H1 (cell line): Measurements from ENCODE around the gene DCXR. TPM values are rescaled to one million over a fixed set of nuclear protein-coding genes. Genes with fewer than 3 reads are reported as not detected.

Experiments used
- CTCF ChIA-PET: fragments of 300-600 bp; sonication (Branson Sonifier 250); formaldehyde crosslinking; loops from one replicate; lab custom pipeline; 2021; ENCODE audit not compliant: partially characterized antibody; lab: Charles Lee
- POLR2A ChIA-PET: fragments of 300-600 bp; sonication (Branson Sonifier 250); formaldehyde crosslinking; loops from one replicate; lab custom pipeline; 2021; ENCODE audit warnings: inconsistent platforms; ENCODE audit not compliant: partially characterized antibody; lab: Charles Lee
- DNase-seq, 2 experiments: peaks; one replicate each; pipeline versions ENCODE4 v3.0.0 to v3.0.0-alpha.2; 2010 to 2022; ENCODE audit warnings: low spot score in 2 of 2, low read depth in 1 of 2, mixed read lengths in 1 of 2
- FAIRE-seq: peaks from 2 replicates; lab custom pipeline; 2011; peaks lifted over from hg19 to GRCh38; lab: Jason Lieb, UNC
- H2AFZ ChIP-seq: 2 replicates; pipeline ENCODE4 v1.8.1; 2012; ENCODE audit warnings: low read length, inconsistent platforms
- H2AK5ac ChIP-seq: 2 replicates; pipeline ENCODE4 v1.6.1; 2013; ENCODE audit warnings: low read depth, low read length
- H2BK120ac ChIP-seq: replicated peaks from 2 replicates; pipeline ENCODE3; 2013; ENCODE audit warnings: low read depth, low read length, inconsistent platforms
- H2BK12ac ChIP-seq: 2 replicates; pipeline ENCODE4 v1.6.1; 2013; ENCODE audit warnings: low read depth, low read length
- H2BK15ac ChIP-seq: 2 replicates; pipeline ENCODE4 v1.6.1; 2013; ENCODE audit warnings: low read length
- H2BK20ac ChIP-seq: 2 replicates; pipeline ENCODE4 v1.6.1; 2013; ENCODE audit warnings: low read length
- H2BK5ac ChIP-seq: 2 replicates; pipeline ENCODE4 v1.6.1; 2013; ENCODE audit warnings: low read depth, low read length
- H3K14ac ChIP-seq: 2 replicates; pipeline ENCODE4 v1.6.1; 2013; ENCODE audit warnings: inconsistent platforms; ENCODE audit not compliant: insufficient read length
- H3K18ac ChIP-seq: 2 replicates; pipeline ENCODE4 v1.6.1; 2013; ENCODE audit warnings: low read length; ENCODE audit errors: extremely low read depth
- H3K23ac ChIP-seq: 2 replicates; pipeline ENCODE4 v1.6.1; 2013; ENCODE audit warnings: inconsistent platforms; ENCODE audit not compliant: insufficient read length
- H3K23me2 ChIP-seq: 2 replicates; pipeline ENCODE4 v1.6.1; 2013; ENCODE audit warnings: low read depth, low read length
- H3K27ac ChIP-seq: 2 replicates; pipeline ENCODE4 v1.6.1; 2011; ENCODE audit warnings: low read depth, low read length, inconsistent platforms
- H3K27me3 ChIP-seq, 4 experiments: replicated peaks in 1 of 4; 1 replicate in 1 of 4; 2 replicates in 3 of 4; pipeline versions ENCODE4 v1.6.1 to v1.8.1; 2011 to 2013; ENCODE audit warnings: low read length in 3 of 4, mild to moderate bottlenecking in 3 of 4, inconsistent platforms in 2 of 4, mixed read lengths in 2 of 4, moderate library complexity in 1 of 4; ENCODE audit not compliant: control insufficient read depth in 3 of 4, insufficient read depth in 3 of 4; ENCODE audit errors: extremely low read depth in 1 of 4
- H3K36me3 ChIP-seq, 4 experiments: 2 replicates each; pipeline versions ENCODE4 v1.6.1 to v1.8.1; 2011 to 2013; ENCODE audit warnings: mild to moderate bottlenecking in 4 of 4, low read length in 3 of 4, moderate library complexity in 2 of 4, control low read depth in 1 of 4, inconsistent platforms in 1 of 4; ENCODE audit not compliant: insufficient read depth in 4 of 4, control insufficient read depth in 2 of 4
- H3K4ac ChIP-seq: replicated peaks from 2 replicates; pipeline ENCODE3; 2013; ENCODE audit warnings: low read length, low read depth, mixed read lengths, inconsistent platforms; ENCODE audit not compliant: insufficient read length
- H3K4me1 ChIP-seq, 4 experiments: replicated peaks in 1 of 4; 1 replicate in 1 of 4; 2 replicates in 3 of 4; pipeline versions ENCODE4 v1.6.1 to v1.8.1; 2011 to 2013; ENCODE audit warnings: low read length in 3 of 4, inconsistent platforms in 2 of 4, mixed read lengths in 1 of 4; ENCODE audit not compliant: insufficient read depth in 4 of 4, control insufficient read depth in 3 of 4
- H3K4me2 ChIP-seq, 2 experiments: 2 replicates each; pipeline versions ENCODE4 v1.6.1 to v1.8.1; 2011 to 2013; ENCODE audit warnings: low read depth in 2 of 2, low read length in 2 of 2, control low read depth in 1 of 2, inconsistent platforms in 1 of 2, mild to moderate bottlenecking in 1 of 2; ENCODE audit not compliant: insufficient read depth in 1 of 2
- H3K4me3 ChIP-seq, 4 experiments: fragments of 200-600, 300-600 bp in 1 of 4; sonication (generic), shearing (Covaris generic), sonication (Bioruptor Twin) in 1 of 4; 2 replicates each; pipeline versions ENCODE4 v1.5.1 to v1.8.1; 2011 to 2016; ENCODE audit warnings: low read length in 4 of 4, low read depth in 3 of 4, control low read depth in 2 of 4, inconsistent platforms in 2 of 4, mild to moderate bottlenecking in 2 of 4, mixed read lengths in 1 of 4, moderate library complexity in 1 of 4; ENCODE audit not compliant: insufficient read depth in 2 of 4; ENCODE audit errors: extremely low read depth in 1 of 4
- H3K56ac ChIP-seq: replicated peaks from 2 replicates; pipeline ENCODE3; 2013; ENCODE audit warnings: low read depth, mild to moderate bottlenecking, mixed read lengths, low read length, inconsistent platforms; ENCODE audit not compliant: insufficient read length
- H3K79me1 ChIP-seq: 2 replicates; pipeline ENCODE4 v1.6.1; 2013; ENCODE audit warnings: low read depth, low read length, control low read depth
- H3K79me2 ChIP-seq, 2 experiments: 2 replicates each; pipeline versions ENCODE4 v1.6.1 to v1.8.1; 2012 to 2013; ENCODE audit warnings: low read length in 2 of 2, mild to moderate bottlenecking in 2 of 2, inconsistent platforms in 1 of 2; ENCODE audit not compliant: insufficient read depth in 2 of 2, control insufficient read depth in 1 of 2
- H3K9ac ChIP-seq, 4 experiments: replicated peaks in 1 of 4; 1 replicate in 1 of 4; 2 replicates in 3 of 4; pipeline versions ENCODE4 v1.6.1 to v1.8.1; 2011 to 2013; ENCODE audit warnings: low read depth in 3 of 4, low read length in 3 of 4, control low read depth in 2 of 4, mild to moderate bottlenecking in 2 of 4, moderate library complexity in 2 of 4, inconsistent platforms in 1 of 4; ENCODE audit errors: extremely low read depth in 1 of 4
- H3K9me3 ChIP-seq, 2 experiments: 2 replicates each; pipeline versions ENCODE4 v1.6.1 to v1.8.1; 2012 to 2013; ENCODE audit warnings: mild to moderate bottlenecking in 2 of 2, moderate library complexity in 2 of 2, control low read depth in 1 of 2, inconsistent platforms in 1 of 2, low read depth in 1 of 2, low read length in 1 of 2, mixed read lengths in 1 of 2; ENCODE audit not compliant: insufficient read depth in 2 of 2
- H4K20me1 ChIP-seq, 2 experiments: replicated peaks in 1 of 2; 2 replicates each; pipeline versions ENCODE3 to v1.8.1; 2011 to 2013; ENCODE audit warnings: inconsistent platforms in 2 of 2, low read length in 2 of 2, mild to moderate bottlenecking in 1 of 2; ENCODE audit not compliant: insufficient read depth in 2 of 2, control insufficient read depth in 1 of 2
- H4K5ac ChIP-seq: 2 replicates; pipeline ENCODE4 v1.6.1; 2013; ENCODE audit warnings: low read length, low read depth, mixed read lengths, inconsistent platforms; ENCODE audit not compliant: insufficient read length
- H4K8ac ChIP-seq: 2 replicates; pipeline ENCODE4 v1.8.0; 2013; ENCODE audit warnings: mild to moderate bottlenecking, moderate library complexity, low read length, inconsistent platforms; ENCODE audit not compliant: insufficient read depth; ENCODE audit errors: extremely low read depth
- H4K91ac ChIP-seq: replicated peaks from 2 replicates; pipeline ENCODE3; 2013; ENCODE audit warnings: low read length, mixed read lengths, inconsistent platforms; ENCODE audit not compliant: insufficient read length
- CBX8 ChIP-seq: fragments of 300-800, 300-1000 bp; sonication (generic); IDR thresholded peaks from 2 replicates; pipeline ENCODE4 v1.7.1; 2016; ENCODE audit warnings: low read depth, low read length, borderline replicate concordance
- CHD1 ChIP-seq: IDR thresholded peaks from 2 replicates; pipeline ENCODE4 v1.6.1; 2012; ENCODE audit warnings: low read depth, low read length, improper control_type of control experiment
- NRF1 ChIP-seq: IDR thresholded peaks from 2 replicates; pipeline ENCODE4 v1.6.1; 2011; ENCODE audit warnings: mild to moderate bottlenecking, low read depth, low read length, improper control_type of control experiment
- POLR2A ChIP-seq, 2 experiments: IDR thresholded peaks; 1 replicate in 1 of 2; 2 replicates in 1 of 2; pipeline ENCODE4 v1.6.1; 2011; ENCODE audit warnings: low read depth in 2 of 2, low read length in 2 of 2, mild to moderate bottlenecking in 2 of 2; ENCODE audit errors: control extremely low read depth in 1 of 2
- POLR2AphosphoS5 ChIP-seq: IDR thresholded peaks from 2 replicates; pipeline ENCODE4 v1.6.1; 2011; ENCODE audit warnings: low read depth, low read length
- TBP ChIP-seq: IDR thresholded peaks from 2 replicates; pipeline ENCODE4 v1.6.1; 2011; ENCODE audit warnings: low read depth, low read length, improper control_type of control experiment
- USF2 ChIP-seq: IDR thresholded peaks from 2 replicates; pipeline ENCODE4 v1.6.1; 2011; ENCODE audit warnings: low read length, improper control_type of control experiment
- WGBS, 2 experiments: shearing (Covaris generic) in 1 of 2; methylation state at CpG; one replicate each; pipeline versions ENCODE4 v1.1.6 to v1.1.7; 2013 to 2015; ENCODE audit warnings: low lambda C conversion rate in 2 of 2, mixed read lengths in 2 of 2, inconsistent platforms in 1 of 2, low coverage in 1 of 2, missing lambda C conversion rate in 1 of 2; ENCODE audit not compliant: insufficient replicate concordance in 2 of 2, insufficient coverage in 1 of 2, insufficient read length in 1 of 2; ENCODE audit errors: extremely low coverage in 1 of 2, missing lambda C conversion rate in 1 of 2; 5-methylcytosine and 5-hydroxymethylcytosine counted together
- polyA plus RNA-seq, 7 experiments: library from polyadenylated mRNA; depleted of rRNA in 3 of 7; stranded (reverse) in 5 of 7; unstranded in 2 of 7; fragments of >200 nt in 5 of 7; fragments of 200-250 nt in 2 of 7; gene quantifications; 1 replicate in 5 of 7; 2 replicates in 1 of 7; 4 replicates in 1 of 7; pipeline versions ENCODE4 v1.2.1 to v1.2.3, GENCODE V29; 2011 to 2013; ENCODE audit warnings: missing spikeins in 2 of 7, mixed read lengths in 2 of 7
- total RNA-seq: library from RNA; stranded (reverse); fragmentation: NEBNext Ultra II Directional; extraction: Animal tissue kit (Norgen Biotek cat#: 25700); gene quantifications from 2 replicates; pipeline ENCODE4 v1.2.1, GENCODE V29; 2021

Gene DCXR
- total and polyA plus RNA-seq, 2 of the 8 experiments (the other 6 are each of a cell fraction or from before 2014, with no cell fraction given), result 96.3 to 212 TPM

- Histone ChIP-seq H3K23me2 (no peaks in the 10 kb centered on the region), H2BK15ac (no peak overlapping the region), H3K4me2 (no peak overlapping the region), H2BK120ac (no peak overlapping the region), H4K5ac (no peak overlapping the region), H4K91ac (no peak overlapping the region), H3K4me1 (no peaks in the 10 kb centered on the region), H3K23ac (no peak overlapping the region), H3K27ac (no peak overlapping the region), H3K4ac (no peak overlapping the region), H2BK5ac (no peak overlapping the region), H3K9me3 (no peaks in the 10 kb centered on the region), H3K79me2 (no peaks in the 10 kb centered on the region), H4K8ac (peak overlapping the region; percentile 57; the same call in 1 of the 2 replicates), H3K79me1 (peaks cover 5% of the 10 kb centered on the region), H2BK20ac (no peak overlapping the region), H3K27me3 (no peaks in the 10 kb centered on the region; a peak in 1 of 7 replicates), H3K9ac (no peak overlapping the region), H3K14ac (no peak overlapping the region), H2AK5ac (no peak overlapping the region), H3K36me3 (peaks cover 18 to 35% (median 24%) of the 10 kb centered on the region in 4 experiments), H3K4me3 (no peak overlapping the region), H4K20me1 (peaks cover 13 to 19% of the 10 kb centered on the region in 2 experiments), H3K56ac (no peak overlapping the region), H3K18ac (no peak overlapping the region), H2AFZ (no peak overlapping the region), H2BK12ac (no peak overlapping the region)
- ChIA-PET CTCF (interaction anchor here (0.9 to 2.7 kb wide), 9 partner anchors 11 to 206 kb away, joined by 3 to 16 read pairs (median 3); partner anchors contain the start of gene FASN), POLR2A (interaction anchor here (0.7 to 12.5 kb wide), 15 partner anchors 8 to 210 kb away, joined by 3 to 105 read pairs (median 7); partner anchors contain the start of genes DUS1L, FASN, GPS1 and RAC3)
- no peak for TF ChIP-seq NRF1
- peak; percentile 62 for TF ChIP-seq POLR2AphosphoS5
- no peak for TF ChIP-seq TBP
- TF ChIP-seq CHD1, result no peak
- TF ChIP-seq POLR2A (IDR thresholded peaks at IDR 0.05; ENCODE audit: control extremely low read depth in 1 of 2, low read depth in 2 of 2, low read length in 2 of 2), result peak; percentile 2 to 3; a peak in 1 of 3 replicates
- no peak for TF ChIP-seq USF2
- no peak for TF ChIP-seq CBX8
- WGBS, 2 experiments, result 89% methylated on average over 25 of the region's 25 CpGs; no CpG with 5 or more reads in 1 of the 2 experiments
- FAIRE-seq, result no peak
- no peak for DNase-seq
These were observed 38.7 kb upstream of the DCXR start for GRCh38 chr17:82076018-82076784.
